IMR-90 (cell line): Measurements from ENCODE around the gene MICAL2.

ENCODE experiments used
- RFX5 ChIP-seq: IDR thresholded peaks from 2 replicates; pipeline ENCODE4 v1.8.0; 2012; ENCODE audit warnings: low read depth, mild to moderate bottlenecking, low read length, moderate library complexity
- TF ChIP-seq, protein P1 (sequence below): conservative IDR thresholded peaks from 2 replicates; pipeline ENCODE4 v1.5.1; 2012; ENCODE audit warnings: mild to moderate bottlenecking, low read depth, low read length, improper control_type of control experiment

DNA sequence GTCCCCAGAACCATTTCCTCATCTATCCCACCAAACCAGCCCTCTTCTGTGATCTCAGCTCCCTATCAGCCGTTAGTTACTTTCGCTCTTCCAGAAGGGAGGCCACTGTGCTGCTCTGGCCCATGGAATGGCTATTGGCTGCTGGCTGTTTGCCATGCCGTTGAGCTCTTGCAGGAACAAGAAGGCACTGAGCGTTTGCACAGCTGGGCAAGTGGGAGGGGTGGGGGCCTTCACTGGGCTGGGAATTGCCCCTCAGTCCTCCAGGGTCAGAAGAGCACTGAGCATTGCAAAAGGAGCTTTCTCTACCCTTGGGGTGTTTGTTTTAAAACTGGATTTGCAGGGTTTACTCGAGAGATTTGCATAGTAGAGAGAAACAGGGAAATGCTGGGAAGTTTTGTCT is 137.9 kb downstream of the MICAL2 start:
- TF ChIP-seq, protein P1, sequence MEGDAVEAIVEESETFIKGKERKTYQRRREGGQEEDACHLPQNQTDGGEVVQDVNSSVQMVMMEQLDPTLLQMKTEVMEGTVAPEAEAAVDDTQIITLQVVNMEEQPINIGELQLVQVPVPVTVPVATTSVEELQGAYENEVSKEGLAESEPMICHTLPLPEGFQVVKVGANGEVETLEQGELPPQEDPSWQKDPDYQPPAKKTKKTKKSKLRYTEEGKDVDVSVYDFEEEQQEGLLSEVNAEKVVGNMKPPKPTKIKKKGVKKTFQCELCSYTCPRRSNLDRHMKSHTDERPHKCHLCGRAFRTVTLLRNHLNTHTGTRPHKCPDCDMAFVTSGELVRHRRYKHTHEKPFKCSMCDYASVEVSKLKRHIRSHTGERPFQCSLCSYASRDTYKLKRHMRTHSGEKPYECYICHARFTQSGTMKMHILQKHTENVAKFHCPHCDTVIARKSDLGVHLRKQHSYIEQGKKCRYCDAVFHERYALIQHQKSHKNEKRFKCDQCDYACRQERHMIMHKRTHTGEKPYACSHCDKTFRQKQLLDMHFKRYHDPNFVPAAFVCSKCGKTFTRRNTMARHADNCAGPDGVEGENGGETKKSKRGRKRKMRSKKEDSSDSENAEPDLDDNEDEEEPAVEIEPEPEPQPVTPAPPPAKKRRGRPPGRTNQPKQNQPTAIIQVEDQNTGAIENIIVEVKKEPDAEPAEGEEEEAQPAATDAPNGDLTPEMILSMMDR = no peak
- TF ChIP-seq RFX5 = no peak
